ENCODE measurements around the gene CDK14. TPM values are rescaled to one million over a fixed set of nuclear protein-coding genes. Genes with fewer than 3 reads are reported as not detected.

Gene CDK14
- total RNA-seq, 4 donors from 2014 or later: 3.5 to 5.1 (median 3.9) TPM

DNA sequence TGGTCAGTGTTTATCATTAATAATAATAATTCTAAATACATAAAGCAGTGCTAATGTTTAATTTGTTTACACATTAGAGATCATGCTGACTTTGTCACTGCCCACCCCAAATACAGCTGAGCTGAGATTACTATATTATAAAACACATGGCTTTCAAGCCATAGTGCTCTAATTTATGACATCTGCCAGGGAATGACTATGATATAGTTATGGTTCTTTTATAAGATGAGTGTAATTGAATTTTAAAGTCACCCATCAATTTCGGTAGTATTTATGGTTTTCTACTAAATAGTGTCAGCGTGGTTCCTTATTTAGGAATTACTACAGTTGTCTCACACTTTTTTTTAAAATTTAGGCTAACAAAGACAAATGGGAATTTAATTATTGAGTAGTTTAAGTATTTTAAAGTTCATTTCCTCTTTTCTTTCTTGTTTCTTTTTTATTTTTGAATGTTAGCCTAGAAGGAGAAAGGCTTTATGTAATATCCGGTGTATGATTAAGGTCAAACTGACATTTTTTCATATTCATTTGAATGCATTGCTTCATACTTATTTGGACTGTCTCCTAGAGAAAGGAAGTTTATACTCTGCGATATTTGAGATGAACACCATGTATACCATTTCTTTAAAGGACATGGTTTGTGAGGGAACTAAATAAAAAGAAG lies 3.9 kb downstream of the CDK14 start:
- WGBS: 63% methylated on average over 4 of the region's 4 CpGs
- TF ChIP-seq EP300 (IDR thresholded peaks at IDR 0.05) (no peak), POLR2A (IDR thresholded peaks at IDR 0.05) (no peak), POLR2AphosphoS5 (IDR thresholded peaks at IDR 0.05) (no peak)
- Histone ChIP-seq H3K9me3 (no peaks in the 10 kb centered on the region), H3K36me3 (no peaks in the 10 kb centered on the region), H3K4me1 (peaks cover 23% of the 10 kb centered on the region), H3K27me3 (peaks cover 8% of the 10 kb centered on the region), H3K4me3 (no peak overlapping the region), H3K27ac (no peak overlapping the region)
- DNase-seq (ENCODE audit: low spot score in 2 of 2): no peak

DNA sequence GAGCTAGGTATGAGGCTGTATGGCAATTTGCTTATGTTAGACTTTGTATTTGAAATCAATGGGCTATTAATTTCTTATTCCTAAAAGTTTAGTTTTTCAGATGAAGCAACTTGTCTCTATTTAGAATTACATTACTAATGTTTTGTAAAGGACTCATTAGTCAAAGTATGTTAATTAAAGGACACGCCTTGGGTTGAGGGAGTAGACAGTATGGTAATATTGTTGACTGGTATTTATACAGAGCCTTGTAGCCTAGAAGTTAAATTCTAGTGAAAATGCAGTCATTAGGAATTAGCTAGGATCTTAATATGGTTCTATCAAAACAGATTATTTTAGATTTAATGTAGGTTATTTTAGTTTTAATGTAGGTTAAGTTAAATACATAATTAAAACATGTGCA lies 6.2 kb downstream of the CDK14 start:
- 84% methylated on average over 1 of the region's 1 CpG for WGBS
- Histone ChIP-seq H3K4me3 (no peak overlapping the region), H3K27me3 (no peaks in the 10 kb centered on the region), H3K27ac (no peak overlapping the region), H3K36me3 (no peaks in the 10 kb centered on the region), H3K9me3 (no peaks in the 10 kb centered on the region), H3K4me1 (peaks cover 7% of the 10 kb centered on the region)
- no peak for TF ChIP-seq POLR2A (IDR thresholded peaks at IDR 0.05)
- TF ChIP-seq EP300 (IDR thresholded peaks at IDR 0.05): no peak
- no peak for TF ChIP-seq POLR2AphosphoS5 (IDR thresholded peaks at IDR 0.05)
- TF ChIP-seq, protein P1, sequence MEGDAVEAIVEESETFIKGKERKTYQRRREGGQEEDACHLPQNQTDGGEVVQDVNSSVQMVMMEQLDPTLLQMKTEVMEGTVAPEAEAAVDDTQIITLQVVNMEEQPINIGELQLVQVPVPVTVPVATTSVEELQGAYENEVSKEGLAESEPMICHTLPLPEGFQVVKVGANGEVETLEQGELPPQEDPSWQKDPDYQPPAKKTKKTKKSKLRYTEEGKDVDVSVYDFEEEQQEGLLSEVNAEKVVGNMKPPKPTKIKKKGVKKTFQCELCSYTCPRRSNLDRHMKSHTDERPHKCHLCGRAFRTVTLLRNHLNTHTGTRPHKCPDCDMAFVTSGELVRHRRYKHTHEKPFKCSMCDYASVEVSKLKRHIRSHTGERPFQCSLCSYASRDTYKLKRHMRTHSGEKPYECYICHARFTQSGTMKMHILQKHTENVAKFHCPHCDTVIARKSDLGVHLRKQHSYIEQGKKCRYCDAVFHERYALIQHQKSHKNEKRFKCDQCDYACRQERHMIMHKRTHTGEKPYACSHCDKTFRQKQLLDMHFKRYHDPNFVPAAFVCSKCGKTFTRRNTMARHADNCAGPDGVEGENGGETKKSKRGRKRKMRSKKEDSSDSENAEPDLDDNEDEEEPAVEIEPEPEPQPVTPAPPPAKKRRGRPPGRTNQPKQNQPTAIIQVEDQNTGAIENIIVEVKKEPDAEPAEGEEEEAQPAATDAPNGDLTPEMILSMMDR (IDR thresholded peaks at IDR 0.05): no peak
- DNase-seq (ENCODE audit: low spot score in 2 of 2): no peak

DNA sequence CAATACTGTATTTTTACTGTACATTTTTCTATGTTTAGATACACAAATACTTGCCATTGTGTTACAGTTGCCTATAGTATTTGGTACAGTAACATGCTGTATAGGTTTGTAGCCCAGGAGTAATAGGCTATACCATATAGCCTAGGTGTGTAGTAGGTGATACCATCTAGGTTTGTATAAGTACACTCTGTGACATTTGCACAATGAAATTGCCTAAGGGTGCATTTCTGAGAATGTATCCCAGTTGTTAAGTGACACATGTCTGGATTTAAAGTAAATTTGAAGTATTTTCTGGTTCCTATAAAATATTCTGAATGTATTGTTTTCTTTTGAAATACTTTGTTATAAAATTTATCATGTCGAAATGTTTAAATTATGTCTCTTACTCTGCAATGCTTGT lies 7.2 kb downstream of the CDK14 start:
- no peaks in the 10 kb centered on the region for H3K36me3 ChIP-seq
- WGBS: 80% methylated on average over 1 of the region's 1 CpG

DNA sequence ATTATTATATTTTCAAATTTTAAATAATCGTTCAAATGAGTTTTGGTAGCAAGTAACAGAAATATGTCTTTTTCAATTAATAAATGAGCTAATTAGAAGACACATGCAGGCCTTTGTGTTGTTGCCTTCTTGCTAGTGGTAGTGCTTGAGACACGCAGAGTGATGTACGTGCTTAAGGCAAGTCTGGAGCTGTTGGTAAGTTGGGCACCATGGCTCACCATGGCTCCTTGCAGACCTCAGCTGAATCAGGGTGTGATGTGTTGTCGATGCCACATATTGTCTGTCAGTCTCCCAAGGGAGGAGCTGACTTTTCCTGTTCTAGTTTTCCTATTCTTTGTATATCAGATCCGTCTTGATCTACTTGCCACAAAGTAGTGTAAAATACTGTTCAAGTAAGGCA lies 8.3 kb downstream of the CDK14 start:
- WGBS: 63% methylated on average over 5 of the region's 5 CpGs
- Histone ChIP-seq H3K9me3 (no peaks in the 10 kb centered on the region), H3K4me3 (no peak overlapping the region), H3K27ac (no peak overlapping the region), H3K4me1 (no peaks in the 10 kb centered on the region), H3K27me3 (no peaks in the 10 kb centered on the region), H3K36me3 (no peaks in the 10 kb centered on the region)
- DNase-seq (ENCODE audit: low spot score in 2 of 2): no peak
- no peak for TF ChIP-seq POLR2AphosphoS5 (IDR thresholded peaks at IDR 0.05)
- TF ChIP-seq, protein P1 (IDR thresholded peaks at IDR 0.05): no peak
- no peak for TF ChIP-seq POLR2A (IDR thresholded peaks at IDR 0.05)
- no peak for TF ChIP-seq EP300 (IDR thresholded peaks at IDR 0.05)

More for the DNA sequence above, 7.2 kb downstream of the CDK14 start:
- DNase-seq (ENCODE audit: low spot score in 2 of 2): no peak
- no peak overlapping the region for H3K4me3 ChIP-seq
- no peaks in the 10 kb centered on the region for H3K27me3 ChIP-seq
- no peak overlapping the region for H3K27ac ChIP-seq
- H3K4me1 ChIP-seq: no peaks in the 10 kb centered on the region
- TF ChIP-seq EP300 (IDR thresholded peaks at IDR 0.05): no peak
- no peak for TF ChIP-seq POLR2AphosphoS5 (IDR thresholded peaks at IDR 0.05)
- TF ChIP-seq, protein P1 (IDR thresholded peaks at IDR 0.05): no peak
- no peak for TF ChIP-seq POLR2A (IDR thresholded peaks at IDR 0.05)
- no peaks in the 10 kb centered on the region for H3K9me3 ChIP-seq

DNA sequence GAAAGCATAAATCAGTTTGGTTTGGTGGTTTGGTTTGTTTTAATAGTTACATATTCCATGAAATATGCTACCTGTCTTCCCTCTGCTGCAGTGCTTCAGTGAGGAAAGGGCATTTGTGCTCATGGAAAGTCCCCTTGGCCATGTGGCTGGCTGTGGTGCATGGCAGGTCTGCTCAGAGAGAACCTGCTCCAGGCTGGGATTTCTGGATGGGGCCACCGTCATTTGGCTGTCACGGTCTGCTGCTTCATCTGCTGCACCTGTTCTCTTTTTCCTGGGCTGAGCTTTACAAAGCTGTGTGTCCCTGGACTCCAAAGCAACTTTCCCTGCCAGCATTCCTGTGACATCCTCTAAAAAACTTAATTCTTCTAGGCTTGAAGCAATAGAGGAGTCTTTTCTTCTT lies 8.9 kb downstream of the CDK14 start:
- Histone ChIP-seq H3K9me3 (no peaks in the 10 kb centered on the region), H3K27me3 (no peaks in the 10 kb centered on the region), H3K4me3 (no peak overlapping the region), H3K27ac (no peak overlapping the region), H3K36me3 (no peaks in the 10 kb centered on the region), H3K4me1 (no peaks in the 10 kb centered on the region)
- DNase-seq (ENCODE audit: low spot score in 2 of 2): no peak
- TF ChIP-seq, protein P1 (IDR thresholded peaks at IDR 0.05): no peak
- no peak for TF ChIP-seq POLR2AphosphoS5 (IDR thresholded peaks at IDR 0.05)
- no peak for TF ChIP-seq POLR2A (IDR thresholded peaks at IDR 0.05)
- TF ChIP-seq EP300 (IDR thresholded peaks at IDR 0.05): no peak
- WGBS: 76% methylated on average over 2 of the region's 2 CpGs
